Measurements from ENCODE around the gene NFE2L1. TPM values are rescaled to one million over a fixed set of nuclear protein-coding genes. Genes with fewer than 3 reads are reported as not detected.
"Not testable (repeated sequence)": the region's sequence is repeated elsewhere in the genome, so short reads cannot be mapped to it uniquely, and the experiment has no call there.

NFE2L1 gene
- total RNA-seq, 4 donors from 2014 or later: 166 to 289 (median 182) TPM

GRCh38 chr17:48012654-48013053 lies 35.5 kb upstream of the NFE2L1 start:
- Histone ChIP-seq H3K4me3 (no peak overlapping the region), H3K27me3 (peaks cover 77% of the 10 kb centered on the region), H3K27ac (no peak overlapping the region), H3K36me3 (no peaks in the 10 kb centered on the region), H3K9me3 (no peaks in the 10 kb centered on the region), H3K4me1 (peaks cover 0 to 16% (median 10%) of the 10 kb centered on the region in 3 donors)
- 20 to 33% methylated on average over 1 to 2 of the region's 5 CpGs for WGBS, 2 donors (ENCODE audit: low coverage in 1 of 2)
- no peak for TF ChIP-seq CTCF (IDR thresholded peaks at IDR 0.05)
- no peak for TF ChIP-seq POLR2AphosphoS5 (IDR thresholded peaks at IDR 0.05)
- TF ChIP-seq EP300 (IDR thresholded peaks at IDR 0.05): no peak
- no peak for TF ChIP-seq POLR2A (IDR thresholded peaks at IDR 0.05)
- ATAC-seq: no peak

- Histone ChIP-seq H3K36me3 (no peaks in the 10 kb centered on the region), H3K9me3 (no peaks in the 10 kb centered on the region), H3K27ac (no peak overlapping the region), H3K27me3 (peaks cover 70% of the 10 kb centered on the region), H3K4me3 (no peak overlapping the region), H3K4me1 (peaks cover 0 to 16% (median 10%) of the 10 kb centered on the region in 3 donors)
- ATAC-seq: no peak
- 80 to 88% methylated on average over 4 to 6 of the region's 6 CpGs for WGBS, 2 donors (ENCODE audit: low coverage in 1 of 2)
- TF ChIP-seq POLR2A (IDR thresholded peaks at IDR 0.05) (no peak), CTCF (IDR thresholded peaks at IDR 0.05) (no peak), EP300 (IDR thresholded peaks at IDR 0.05) (no peak), POLR2AphosphoS5 (IDR thresholded peaks at IDR 0.05) (no peak)
These were observed 34.1 kb upstream of the NFE2L1 start for GRCh38 chr17:48013876-48014594.

GRCh38 chr17:48014595-48015111 lies 33.5 kb upstream of the NFE2L1 start:
- no peak for ATAC-seq
- no peak overlapping the region for H3K4me3 ChIP-seq
- H3K9me3 ChIP-seq: no peaks in the 10 kb centered on the region
- TF ChIP-seq EP300 (IDR thresholded peaks at IDR 0.05) (no peak), POLR2AphosphoS5 (IDR thresholded peaks at IDR 0.05) (no peak), CTCF (IDR thresholded peaks at IDR 0.05) (no peak), POLR2A (IDR thresholded peaks at IDR 0.05) (no peak)
- H3K36me3 ChIP-seq: no peaks in the 10 kb centered on the region
- H3K27me3 ChIP-seq: peaks cover 70% of the 10 kb centered on the region
- 68 to 69% methylated on average over 5 to 8 of the region's 8 CpGs for WGBS, 2 donors (ENCODE audit: low coverage in 1 of 2)
- H3K27ac ChIP-seq: no peak overlapping the region
- H3K4me1 ChIP-seq: peaks cover 0 to 16% (median 10%) of the 10 kb centered on the region in 3 donors

GRCh38 chr17:48016112-48016511 lies 32.0 kb upstream of the NFE2L1 start:
- no peak overlapping the region for H3K27ac ChIP-seq
- peaks cover 64% of the 10 kb centered on the region for H3K27me3 ChIP-seq
- no peak overlapping the region for H3K4me3 ChIP-seq
- WGBS, 2 donors (ENCODE audit: low coverage in 1 of 2): no CpG with 5 or more reads among the region's 2 CpGs
- TF ChIP-seq POLR2A (IDR thresholded peaks at IDR 0.05) (no peak), POLR2AphosphoS5 (IDR thresholded peaks at IDR 0.05) (no peak), CTCF (IDR thresholded peaks at IDR 0.05) (no peak), EP300 (IDR thresholded peaks at IDR 0.05) (no peak)
- no peak for ATAC-seq
- H3K36me3 ChIP-seq: no peaks in the 10 kb centered on the region
- H3K4me1 ChIP-seq: peaks cover 0 to 16% (median 10%) of the 10 kb centered on the region in 3 donors
- H3K9me3 ChIP-seq: no peaks in the 10 kb centered on the region

GRCh38 chr17:48017817-48018158 lies 30.4 kb upstream of the NFE2L1 start:
- WGBS, 2 donors (ENCODE audit: low coverage in 1 of 2): 87 to 91% methylated on average over 3 to 4 of the region's 4 CpGs
- H3K4me1 ChIP-seq, H3K9me3 ChIP-seq, H3K27ac ChIP-seq, H3K36me3 ChIP-seq, ATAC-seq, H3K4me3 ChIP-seq: not testable (repeated sequence)
- H3K27me3 ChIP-seq: peaks cover 48% of the 10 kb centered on the region
